OCI-LY1 (cell line): ENCODE measurements around the gene KIAA1549.

ENCODE experiments used
- CTCF ChIP-seq: fragments of 200-600 bp; sonication (generic), shearing (Covaris generic); IDR thresholded peaks from 2 replicates; pipeline ENCODE4 v1.5.1; 2017; ENCODE audit warnings: mild to moderate bottlenecking, antibody characterized with exemption, low read length, moderate library complexity, mixed read lengths
- EZH2 ChIP-seq: fragments of 200-600 bp; sonication (generic), shearing (Covaris generic); IDR thresholded peaks from 2 replicates; pipeline ENCODE4 v1.8.0; 2017; ENCODE audit warnings: borderline replicate concordance, mixed run types, mild to moderate bottlenecking, antibody characterized with exemption, low read length, moderate library complexity, mixed read lengths

DNA sequence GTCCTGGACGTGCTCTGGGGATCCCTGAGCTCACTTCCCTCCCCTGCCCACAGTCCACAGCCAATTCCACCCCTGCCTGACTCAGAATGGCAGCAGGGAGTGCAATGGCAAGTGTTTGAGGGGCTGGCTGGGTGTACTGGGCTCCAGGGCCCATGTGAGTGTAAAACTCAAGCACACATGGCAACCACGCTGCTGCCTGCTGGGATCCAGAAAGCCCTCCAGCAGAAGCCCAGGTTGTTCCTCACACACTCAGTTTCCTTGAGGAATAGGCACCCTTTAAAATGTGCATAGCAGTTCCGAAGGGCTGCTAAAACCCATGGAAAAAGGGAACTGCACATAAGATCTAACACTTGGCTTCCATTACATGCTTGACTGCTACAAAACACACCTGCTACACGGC lies 171.8 kb downstream of the KIAA1549 start:
- TF ChIP-seq CTCF (no peak), EZH2 (no peak)
